Measurements from ENCODE around the gene CCDC86.

CCDC86 gene

GRCh38 chr11:60831501-60832079, 10.3 kb upstream of the CCDC86 start:
- DNase-seq (ENCODE audit: low read depth): no peak

GRCh38 chr11:60834742-60835533, 7.0 kb upstream of the CCDC86 start:
- no peak for DNase-seq (ENCODE audit: low read depth)

- DNase-seq (ENCODE audit: low read depth): no peak
These were observed 6.4 kb upstream of the CCDC86 start for GRCh38 chr11:60835534-60835846.

GRCh38 chr11:60836866-60837515, 4.9 kb upstream of the CCDC86 start:
- DNase-seq (ENCODE audit: low read depth): no peak

GRCh38 chr11:60838132-60838531, 3.8 kb upstream of the CCDC86 start:
- no peak for DNase-seq (ENCODE audit: low read depth)

GRCh38 chr11:60840470-60841430, 1.2 kb upstream of the CCDC86 start:
- DNase-seq (ENCODE audit: low read depth): no peak

GRCh38 chr11:60842668-60843600, 1.0 kb downstream of the CCDC86 start:
- DNase-seq (ENCODE audit: low read depth): no peak

GRCh38 chr11:60844045-60844869, 2.3 kb downstream of the CCDC86 start:
- no peak for DNase-seq (ENCODE audit: low read depth)

- DNase-seq (ENCODE audit: low read depth): no peak
These were observed 2.9 kb downstream of the CCDC86 start for GRCh38 chr11:60844870-60845221.

GRCh38 chr11:60845338-60845737, 3.4 kb downstream of the CCDC86 start:
- no peak for DNase-seq (ENCODE audit: low read depth)

GRCh38 chr11:60847281-60847680, 5.4 kb downstream of the CCDC86 start:
- no peak for DNase-seq (ENCODE audit: low read depth)

- no peak for DNase-seq (ENCODE audit: low read depth)
These were observed 6.0 kb downstream of the CCDC86 start for GRCh38 chr11:60847896-60848295.

GRCh38 chr11:60848714-60849151, 6.8 kb downstream of the CCDC86 start:
- DNase-seq (ENCODE audit: low read depth): no peak

GRCh38 chr11:60849641-60850520, 8.0 kb downstream of the CCDC86 start:
- no peak for DNase-seq (ENCODE audit: low read depth)

- DNase-seq (ENCODE audit: low read depth): no peak
These were observed 9.6 kb downstream of the CCDC86 start for GRCh38 chr11:60851327-60852104.

GRCh38 chr11:60852117-60852981, 10.4 kb downstream of the CCDC86 start:
- DNase-seq (ENCODE audit: low read depth): no peak

Data from stimulated activated CD8-positive, alpha-beta memory T cell treated with anti-CD3 and anti-CD28 coated beads, Interleukin-4, amount 100 ng/mL, for 24 hours (primary cell).